Measurements from ENCODE around the gene EMILIN1.
"Not testable (repeated sequence)": the region's sequence is repeated elsewhere in the genome, so short reads cannot be mapped to it uniquely, and the experiment has no call there.

Gene EMILIN1

GRCh38 chr2:27073782-27074181, 4.6 kb upstream of the EMILIN1 start:
- H3K4me3 ChIP-seq (ENCODE audit: low read depth, low read length) = no peak overlapping the region
- DNase-seq (ENCODE audit: low read depth) = no peak
- no peak for TF ChIP-seq CTCF (IDR thresholded peaks at IDR 0.05; ENCODE audit: control insufficient read depth, extremely low read depth, insufficient read depth)

GRCh38 chr2:27074738-27075565, 3.5 kb upstream of the EMILIN1 start:
- no peak for DNase-seq (ENCODE audit: low read depth)
- no peak for TF ChIP-seq CTCF (IDR thresholded peaks at IDR 0.05; ENCODE audit: control insufficient read depth, extremely low read depth, insufficient read depth)
- H3K4me3 ChIP-seq (ENCODE audit: low read depth, low read length) = no peak overlapping the region

- H3K4me3 ChIP-seq (ENCODE audit: low read depth, low read length); DNase-seq (ENCODE audit: low read depth): not testable (repeated sequence)
These were observed 2.9 kb upstream of the EMILIN1 start for GRCh38 chr2:27075566-27075871.

- no peak for DNase-seq (ENCODE audit: low read depth)
- no peak for TF ChIP-seq CTCF (IDR thresholded peaks at IDR 0.05; ENCODE audit: control insufficient read depth, extremely low read depth, insufficient read depth)
- no peak overlapping the region for H3K4me3 ChIP-seq (ENCODE audit: low read depth, low read length)
These were observed 2.1 kb upstream of the EMILIN1 start for GRCh38 chr2:27076323-27076722.

- no peak overlapping the region for H3K4me3 ChIP-seq (ENCODE audit: low read depth, low read length)
- DNase-seq (ENCODE audit: low read depth) = no peak
- TF ChIP-seq CTCF (IDR thresholded peaks at IDR 0.05; ENCODE audit: control insufficient read depth, extremely low read depth, insufficient read depth) = no peak
These were observed 1.2 kb upstream of the EMILIN1 start for GRCh38 chr2:27077231-27077630.

- DNase-seq (ENCODE audit: low read depth) = no peak
- no peak for TF ChIP-seq CTCF (IDR thresholded peaks at IDR 0.05; ENCODE audit: control insufficient read depth, extremely low read depth, insufficient read depth)
- H3K4me3 ChIP-seq (ENCODE audit: low read depth, low read length) = no peak overlapping the region
These were observed 1.1 kb downstream of the EMILIN1 start for GRCh38 chr2:27079233-27080139.

- H3K4me3 ChIP-seq (ENCODE audit: low read depth, low read length) = no peak overlapping the region
- no peak for TF ChIP-seq CTCF (IDR thresholded peaks at IDR 0.05; ENCODE audit: control insufficient read depth, extremely low read depth, insufficient read depth)
- DNase-seq (ENCODE audit: low read depth) = no peak
These were observed 1.7 kb downstream of the EMILIN1 start for GRCh38 chr2:27080140-27080469.

Data from LNCaP clone FGC (cell line).